Dendritic cell treated with granulocyte-macrophage colony-stimulating factor and Interleukin-4, amounts not matched to agents 40 ng/mL and 50 ng/mL, for 4 days (primary cell): ENCODE data around the gene DSCAML1.

ENCODE experiments used
- H3K27ac Mint-ChIP-seq: one replicate; pipeline ENCODE4 v1.8.0; 2022; ENCODE audit warnings: mild to moderate bottlenecking, mixed read lengths
- H3K27me3 Mint-ChIP-seq: one replicate; pipeline ENCODE4 v1.8.0; 2022; ENCODE audit warnings: mild to moderate bottlenecking, mixed read lengths
- H3K36me3 Mint-ChIP-seq: one replicate; pipeline ENCODE4 v1.8.0; 2022; ENCODE audit warnings: low read depth, mixed read lengths
- H3K4me1 Mint-ChIP-seq: one replicate; pipeline ENCODE4 v1.8.0; 2022; ENCODE audit warnings: low read depth, mixed read lengths
- H3K4me3 Mint-ChIP-seq: one replicate; pipeline ENCODE4 v1.8.0; 2022; ENCODE audit warnings: mild to moderate bottlenecking, moderate library complexity, mixed read lengths
- H3K9me3 Mint-ChIP-seq: one replicate; pipeline ENCODE4 v1.8.0; 2022; ENCODE audit warnings: mixed read lengths
- intact Hi-C: fragments of 100-400 bp; cut with micrococcal nuclease; formaldehyde crosslinking; loops from one replicate; pipeline ENCODE4 v1.15.0; 2022

The DSCAML1 gene

GRCh38 chr11:117490911-117491310 is 306.1 kb downstream of the DSCAML1 start:
- peaks cover 14% of the 10 kb centered on the region for H3K4me1 Mint-ChIP-seq
- no peaks in the 10 kb centered on the region for H3K36me3 Mint-ChIP-seq
- peaks cover 21% of the 10 kb centered on the region for H3K27me3 Mint-ChIP-seq
- H3K27ac Mint-ChIP-seq: no peak overlapping the region
- peaks cover 7% of the 10 kb centered on the region for H3K9me3 Mint-ChIP-seq
- intact Hi-C loops: no loop called here
- no peak overlapping the region for H3K4me3 Mint-ChIP-seq

DNA sequence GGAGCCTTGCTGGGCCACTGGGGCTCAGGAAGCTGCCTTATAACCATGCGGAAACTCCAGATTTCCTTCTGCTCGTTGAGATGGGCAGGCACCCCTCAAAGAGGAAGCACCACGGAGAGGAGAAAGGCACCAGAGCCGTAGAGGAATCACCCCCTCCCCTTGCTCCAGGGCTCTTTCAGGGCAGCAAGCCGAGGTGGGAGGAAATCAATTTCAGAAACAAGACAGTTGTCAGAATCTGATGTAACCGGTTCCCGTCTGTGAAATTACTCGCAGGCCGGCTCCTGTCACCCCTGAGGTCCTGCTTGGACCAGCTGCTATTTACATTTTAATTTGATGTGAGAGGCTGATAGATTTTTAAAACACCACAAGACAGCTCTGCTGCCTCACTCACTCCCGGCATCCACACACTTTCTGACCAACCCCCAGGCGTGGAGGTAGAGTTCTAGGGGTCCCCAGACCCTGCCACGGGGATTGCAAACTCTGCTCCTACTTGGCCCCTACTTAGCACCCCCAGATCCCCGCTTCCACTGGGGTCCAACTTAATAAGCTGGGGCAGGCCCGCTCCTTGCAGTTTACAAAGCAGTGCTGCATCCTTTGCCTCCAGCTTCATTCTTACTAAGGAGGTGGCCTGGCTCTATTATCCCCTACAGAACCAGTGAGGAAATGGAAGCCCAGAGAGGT is 306.9 kb downstream of the DSCAML1 start:
- H3K27ac Mint-ChIP-seq: no peak overlapping the region
- peaks cover 10% of the 10 kb centered on the region for H3K9me3 Mint-ChIP-seq
- H3K4me1 Mint-ChIP-seq: peaks cover 14% of the 10 kb centered on the region
- peaks cover 21% of the 10 kb centered on the region for H3K27me3 Mint-ChIP-seq
- intact Hi-C loops: no loop called here
- no peak overlapping the region for H3K4me3 Mint-ChIP-seq
- H3K36me3 Mint-ChIP-seq: no peaks in the 10 kb centered on the region

DNA sequence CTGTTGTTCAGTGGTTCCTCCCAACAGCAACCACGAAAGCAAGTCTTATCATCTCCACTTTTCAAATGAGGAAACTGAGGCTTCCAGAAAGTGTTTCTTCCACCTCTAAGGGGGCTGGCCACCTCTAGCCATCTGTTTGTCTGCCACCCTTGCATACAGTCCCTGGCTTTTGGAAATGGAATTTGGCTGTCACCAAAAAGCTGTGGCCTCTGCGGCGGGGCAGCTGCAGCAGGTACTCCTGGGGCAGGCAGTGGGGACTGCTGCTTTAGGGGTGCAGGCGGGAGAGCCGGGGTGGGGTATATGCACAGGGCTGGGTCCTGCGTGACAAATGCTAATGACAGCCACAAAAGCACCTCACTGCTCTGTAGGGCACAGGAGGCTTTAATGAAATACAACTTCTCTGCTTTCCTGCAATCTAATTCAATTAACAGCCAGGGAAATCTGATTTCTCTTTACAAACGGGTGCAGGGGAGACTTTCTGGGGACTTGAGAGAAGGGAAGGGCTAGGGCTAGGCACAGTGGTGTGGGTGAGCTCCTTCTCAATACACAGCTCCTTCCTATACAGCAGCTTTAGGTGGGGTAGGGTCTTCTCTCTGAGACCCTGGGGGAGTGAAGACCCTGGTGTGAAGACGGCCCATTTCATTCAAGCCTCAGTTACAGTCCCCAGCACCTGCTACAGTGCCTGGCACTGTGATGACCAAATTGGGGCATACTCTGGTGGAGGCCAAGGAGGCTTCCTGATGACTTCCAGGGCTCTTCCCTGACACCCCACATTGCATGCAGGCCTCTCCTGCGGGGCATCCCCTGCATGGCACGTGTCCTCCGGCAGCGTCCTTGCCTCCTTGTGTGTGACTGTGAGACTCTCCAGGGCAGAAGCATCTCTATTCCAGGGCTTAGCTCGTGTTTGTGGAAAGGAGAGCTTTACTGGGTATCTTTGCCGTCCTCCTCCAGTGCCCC is 307.7 kb downstream of the DSCAML1 start:
- Mint-ChIP-seq H3K9me3 (peaks cover 10% of the 10 kb centered on the region), H3K27me3 (peaks cover 21% of the 10 kb centered on the region), H3K4me1 (peaks cover 14% of the 10 kb centered on the region), H3K4me3 (no peak overlapping the region), H3K36me3 (no peaks in the 10 kb centered on the region), H3K27ac (no peak overlapping the region)
- intact Hi-C loops: no loop called here

- Mint-ChIP-seq H3K27me3 (peaks cover 14% of the 10 kb centered on the region), H3K9me3 (peaks cover 10% of the 10 kb centered on the region), H3K4me1 (peaks cover 14% of the 10 kb centered on the region), H3K4me3 (no peak overlapping the region), H3K36me3 (no peaks in the 10 kb centered on the region), H3K27ac (no peak overlapping the region)
- intact Hi-C loops: no loop called here
These were observed 311.0 kb downstream of the DSCAML1 start for GRCh38 chr11:117486059-117486458.

DNA sequence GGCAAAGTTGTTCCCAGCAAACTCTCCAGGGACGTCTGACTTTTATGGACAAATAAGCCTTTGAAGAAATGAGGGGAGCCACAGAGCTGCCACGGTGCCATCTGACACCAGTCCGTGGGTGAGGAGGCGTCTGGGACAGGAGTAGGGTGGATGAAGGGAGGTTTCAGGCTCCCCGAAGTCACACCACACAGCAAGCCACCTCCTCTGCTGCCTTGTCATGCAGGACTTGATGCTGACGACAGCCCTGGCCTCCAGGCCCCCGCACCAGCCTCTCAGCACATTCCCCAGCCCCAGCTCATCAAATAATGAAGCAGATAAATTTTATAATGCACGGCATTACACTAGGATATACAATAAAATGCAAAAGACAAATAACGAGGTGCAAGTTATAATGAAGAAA is 312.9 kb downstream of the DSCAML1 start:
- peaks cover 2% of the 10 kb centered on the region for H3K27me3 Mint-ChIP-seq
- no peak overlapping the region for H3K27ac Mint-ChIP-seq
- intact Hi-C loops: no loop called here
- H3K4me1 Mint-ChIP-seq: no peaks in the 10 kb centered on the region
- no peak overlapping the region for H3K4me3 Mint-ChIP-seq
- H3K9me3 Mint-ChIP-seq: peaks cover 10% of the 10 kb centered on the region
- H3K36me3 Mint-ChIP-seq: no peaks in the 10 kb centered on the region

GRCh38 chr11:117483372-117483771 is 313.6 kb downstream of the DSCAML1 start:
- intact Hi-C loops: no loop called here
- H3K4me3 Mint-ChIP-seq: no peak overlapping the region
- no peak overlapping the region for H3K27ac Mint-ChIP-seq
- H3K4me1 Mint-ChIP-seq: no peaks in the 10 kb centered on the region
- H3K27me3 Mint-ChIP-seq: peaks cover 2% of the 10 kb centered on the region
- H3K9me3 Mint-ChIP-seq: peaks cover 10% of the 10 kb centered on the region
- no peaks in the 10 kb centered on the region for H3K36me3 Mint-ChIP-seq

- intact Hi-C loops: no loop called here
- Mint-ChIP-seq H3K4me1 (no peaks in the 10 kb centered on the region), H3K36me3 (no peaks in the 10 kb centered on the region), H3K27me3 (peaks cover 2% of the 10 kb centered on the region), H3K27ac (no peak overlapping the region), H3K4me3 (no peak overlapping the region), H3K9me3 (peaks cover 10% of the 10 kb centered on the region)
These were observed 314.1 kb downstream of the DSCAML1 start for GRCh38 chr11:117482881-117483280.

GRCh38 chr11:117481885-117482284 is 315.1 kb downstream of the DSCAML1 start:
- Mint-ChIP-seq H3K9me3 (peaks cover 10% of the 10 kb centered on the region), H3K36me3 (no peaks in the 10 kb centered on the region)

GRCh38 chr11:117481036-117481435 is 316.0 kb downstream of the DSCAML1 start:
- H3K27me3 Mint-ChIP-seq: peaks cover 2% of the 10 kb centered on the region
- no peak overlapping the region for H3K27ac Mint-ChIP-seq
- no peak overlapping the region for H3K4me3 Mint-ChIP-seq
- no peaks in the 10 kb centered on the region for H3K36me3 Mint-ChIP-seq
- intact Hi-C loops: no loop called here
- H3K9me3 Mint-ChIP-seq: peaks cover 4% of the 10 kb centered on the region
- H3K4me1 Mint-ChIP-seq: peaks cover 10% of the 10 kb centered on the region

More at GRCh38 chr11:117481885-117482284, 315.1 kb downstream of the DSCAML1 start:
- Mint-ChIP-seq H3K27me3 (peaks cover 2% of the 10 kb centered on the region), H3K4me3 (no peak overlapping the region), H3K27ac (no peak overlapping the region), H3K4me1 (peaks cover 2% of the 10 kb centered on the region)
- intact Hi-C loops: no loop called here

- H3K4me1 Mint-ChIP-seq: peaks cover 10% of the 10 kb centered on the region
- H3K27ac Mint-ChIP-seq: no peak overlapping the region
- H3K4me3 Mint-ChIP-seq: no peak overlapping the region
- no peaks in the 10 kb centered on the region for H3K9me3 Mint-ChIP-seq
- peaks cover 7% of the 10 kb centered on the region for H3K27me3 Mint-ChIP-seq
- H3K36me3 Mint-ChIP-seq: no peaks in the 10 kb centered on the region
- intact Hi-C loops: no loop called here
These were observed 316.8 kb downstream of the DSCAML1 start for GRCh38 chr11:117480221-117480620.

DNA sequence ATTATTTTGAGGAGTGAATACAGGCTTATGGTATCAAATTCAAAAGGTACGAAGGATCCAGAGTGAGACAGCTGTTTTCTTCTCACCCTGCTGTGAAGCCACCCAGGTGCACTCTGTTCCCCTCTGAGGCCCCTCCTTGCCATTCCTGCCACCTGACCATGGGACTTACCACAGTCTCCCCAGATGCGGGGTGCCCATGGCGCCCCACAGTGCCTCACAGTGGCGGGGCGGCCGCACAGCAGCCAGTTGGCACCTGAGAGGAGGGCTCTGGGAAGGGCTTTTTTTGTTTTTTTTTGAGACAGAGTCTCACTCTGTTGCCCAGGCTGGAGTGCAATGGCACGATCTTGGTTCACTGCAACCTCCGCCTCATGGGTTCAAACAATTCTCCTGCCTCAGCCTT is 317.6 kb downstream of the DSCAML1 start:
- Mint-ChIP-seq H3K9me3 (no peaks in the 10 kb centered on the region), H3K4me1 (peaks cover 10% of the 10 kb centered on the region), H3K27me3 (peaks cover 10% of the 10 kb centered on the region), H3K36me3 (no peaks in the 10 kb centered on the region), H3K27ac (no peak overlapping the region), H3K4me3 (no peak overlapping the region)
- intact Hi-C loops: no loop called here

DNA sequence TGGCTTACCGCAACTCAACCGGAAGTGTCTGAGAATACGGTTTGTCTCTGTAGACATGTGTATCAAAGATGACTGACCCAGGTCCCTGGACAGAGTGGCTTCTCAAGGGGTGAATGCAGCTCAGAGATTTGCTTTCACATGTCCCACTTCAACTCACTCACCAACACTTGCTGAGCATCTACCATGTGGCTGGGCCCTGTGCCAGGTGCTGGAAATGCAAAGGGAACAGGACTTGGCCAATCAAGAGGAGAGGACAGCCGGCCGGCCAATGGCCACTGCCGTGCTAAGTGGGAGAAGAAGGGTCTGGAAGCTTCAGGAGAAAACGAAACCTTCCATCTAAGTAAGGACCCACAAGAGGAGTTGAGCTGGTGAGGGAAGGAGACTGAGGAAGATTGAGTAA is 318.1 kb downstream of the DSCAML1 start:
- intact Hi-C loops: no loop called here
- no peaks in the 10 kb centered on the region for H3K36me3 Mint-ChIP-seq
- peaks cover 8% of the 10 kb centered on the region for H3K27me3 Mint-ChIP-seq
- H3K27ac Mint-ChIP-seq: no peak overlapping the region
- H3K4me3 Mint-ChIP-seq: no peak overlapping the region
- peaks cover 10% of the 10 kb centered on the region for H3K4me1 Mint-ChIP-seq
- H3K9me3 Mint-ChIP-seq: no peaks in the 10 kb centered on the region

DNA sequence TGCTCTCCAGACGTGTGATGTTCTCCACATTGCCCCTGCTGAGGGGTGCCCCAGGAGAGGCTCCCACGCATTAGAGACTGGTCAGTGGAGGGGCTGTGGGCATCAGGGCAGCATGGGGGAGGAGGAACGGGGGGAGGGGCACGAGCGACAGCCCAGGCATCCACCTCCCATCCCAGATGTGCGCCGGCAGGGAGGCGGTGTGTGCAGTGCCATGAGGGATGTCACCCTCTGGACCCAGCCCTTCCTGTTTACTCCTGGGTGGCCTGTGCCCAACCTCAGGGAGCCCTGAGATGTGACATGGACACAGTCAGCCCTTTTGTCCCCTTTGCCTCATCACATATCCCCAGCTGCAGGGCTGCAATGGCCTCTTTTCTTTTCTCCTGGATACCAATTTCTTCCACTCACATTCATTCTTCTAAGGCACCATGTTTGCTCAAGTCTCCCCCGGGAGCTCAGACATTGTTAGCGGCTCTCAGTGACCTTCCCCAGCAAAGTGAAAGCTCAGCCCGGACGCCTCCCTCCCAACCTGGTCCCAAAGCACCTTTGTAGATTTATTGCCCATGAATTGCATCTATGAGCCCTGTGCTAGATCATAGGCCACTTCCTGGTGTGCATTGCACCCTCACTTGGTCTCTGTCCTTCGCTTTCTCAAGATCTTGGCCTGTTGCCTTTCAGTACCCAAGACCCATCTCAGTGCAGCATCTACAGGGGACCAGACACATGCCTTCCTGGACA is 318.7 kb downstream of the DSCAML1 start:
- Mint-ChIP-seq H3K27ac (no peak overlapping the region), H3K4me1 (peaks cover 10% of the 10 kb centered on the region), H3K9me3 (no peaks in the 10 kb centered on the region), H3K36me3 (no peaks in the 10 kb centered on the region), H3K4me3 (no peak overlapping the region), H3K27me3 (peaks cover 8% of the 10 kb centered on the region)
- intact Hi-C loops: no loop called here

DNA sequence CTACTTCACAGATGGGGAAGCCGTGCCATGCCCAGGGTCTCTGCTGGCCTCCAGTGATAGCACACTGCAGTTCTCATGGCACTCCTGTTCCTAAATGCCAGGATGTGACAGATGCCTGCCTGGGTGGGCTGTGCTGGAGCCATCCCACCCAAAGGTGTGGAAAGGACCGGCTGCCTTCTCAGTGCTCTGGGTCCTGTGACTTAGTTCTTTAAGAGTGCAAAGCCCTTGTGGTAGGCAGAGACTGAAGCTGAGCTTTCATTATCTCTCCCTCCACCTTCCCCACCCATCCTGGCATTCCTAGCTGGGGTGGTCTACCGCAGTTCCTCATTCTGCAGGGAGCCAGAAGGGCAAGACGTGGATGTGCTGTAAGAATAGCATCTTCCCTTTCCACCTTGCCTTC is 319.3 kb downstream of the DSCAML1 start:
- Mint-ChIP-seq H3K27me3 (peaks cover 8% of the 10 kb centered on the region), H3K27ac (no peak overlapping the region), H3K4me1 (peaks cover 10% of the 10 kb centered on the region), H3K36me3 (no peaks in the 10 kb centered on the region), H3K9me3 (no peaks in the 10 kb centered on the region), H3K4me3 (no peak overlapping the region)
- intact Hi-C loops: no loop called here
